Upper lobe of left lung (tissue), 4 donors: ENCODE data around the gene NOS1AP.
"Not testable (repeated sequence)": the region's sequence is repeated elsewhere in the genome, so short reads cannot be mapped to it uniquely, and the experiment has no call there.

Source experiments
- EP300 ChIP-seq, 4 donors: sonication (generic); formaldehyde crosslinking; IDR thresholded peaks; one replicate each; pipeline ENCODE4 v1.5.1; 2017; ENCODE audit warnings: antibody characterized with exemption in 4 of 4, control low read depth in 2 of 4
- POLR2A ChIP-seq, 4 donors: fragments of 450-650 bp; IDR thresholded peaks; one replicate each; pipeline ENCODE4 v1.5.1; 2016 to 2017; ENCODE audit warnings: antibody characterized with exemption in 4 of 4, mild to moderate bottlenecking in 2 of 4
- POLR2AphosphoS5 ChIP-seq, 2 donors: sonication (generic); formaldehyde crosslinking; IDR thresholded peaks; one replicate each; pipeline ENCODE4 v1.5.1; 2017; ENCODE audit warnings: antibody characterized with exemption in 2 of 2
- TF ChIP-seq, protein P1 (sequence below), 6 experiments: fragments of 450-650 bp in 4 of 6; fragments of 200-600 bp in 2 of 6; sonication (generic) in 2 of 6; IDR thresholded peaks; one replicate each; pipeline ENCODE4 v1.5.1; 2016 to 2019; ENCODE audit warnings: antibody characterized with exemption in 6 of 6

DNA sequence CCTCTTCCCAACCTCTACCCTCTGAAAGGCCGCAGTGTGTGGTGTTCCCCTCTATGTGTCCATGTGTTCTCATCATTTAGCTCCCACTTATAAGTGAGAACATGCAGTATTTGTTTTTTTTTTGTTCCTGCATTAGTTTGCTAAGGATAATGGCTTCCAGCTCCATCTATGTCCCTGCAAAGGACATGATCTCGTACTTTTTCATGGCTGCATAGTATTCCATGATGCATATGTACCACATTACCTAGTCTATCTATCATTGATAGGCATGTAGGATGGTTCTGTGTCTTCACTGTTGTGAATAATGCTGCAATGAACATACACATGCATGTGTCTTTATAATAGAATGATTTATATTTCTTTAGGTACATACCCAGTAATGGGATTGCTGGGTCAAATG, 12.6 kb downstream of the NOS1AP start:
- TF ChIP-seq, protein P1, sequence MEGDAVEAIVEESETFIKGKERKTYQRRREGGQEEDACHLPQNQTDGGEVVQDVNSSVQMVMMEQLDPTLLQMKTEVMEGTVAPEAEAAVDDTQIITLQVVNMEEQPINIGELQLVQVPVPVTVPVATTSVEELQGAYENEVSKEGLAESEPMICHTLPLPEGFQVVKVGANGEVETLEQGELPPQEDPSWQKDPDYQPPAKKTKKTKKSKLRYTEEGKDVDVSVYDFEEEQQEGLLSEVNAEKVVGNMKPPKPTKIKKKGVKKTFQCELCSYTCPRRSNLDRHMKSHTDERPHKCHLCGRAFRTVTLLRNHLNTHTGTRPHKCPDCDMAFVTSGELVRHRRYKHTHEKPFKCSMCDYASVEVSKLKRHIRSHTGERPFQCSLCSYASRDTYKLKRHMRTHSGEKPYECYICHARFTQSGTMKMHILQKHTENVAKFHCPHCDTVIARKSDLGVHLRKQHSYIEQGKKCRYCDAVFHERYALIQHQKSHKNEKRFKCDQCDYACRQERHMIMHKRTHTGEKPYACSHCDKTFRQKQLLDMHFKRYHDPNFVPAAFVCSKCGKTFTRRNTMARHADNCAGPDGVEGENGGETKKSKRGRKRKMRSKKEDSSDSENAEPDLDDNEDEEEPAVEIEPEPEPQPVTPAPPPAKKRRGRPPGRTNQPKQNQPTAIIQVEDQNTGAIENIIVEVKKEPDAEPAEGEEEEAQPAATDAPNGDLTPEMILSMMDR (IDR thresholded peaks at IDR 0.05) = not testable (repeated sequence)
- TF ChIP-seq POLR2A, POLR2AphosphoS5, EP300 (IDR thresholded peaks at IDR 0.05): not testable (repeated sequence)
